ENCODE measurements around the gene PLXDC1. TPM values are rescaled to one million over a fixed set of nuclear protein-coding genes. Genes with fewer than 3 reads are reported as not detected.

PLXDC1 gene
- total RNA-seq, 1 experiment from 2014 or later = not detected

- no peaks in the 10 kb centered on the region for H3K9me3 ChIP-seq (ENCODE audit: control insufficient read depth, insufficient read depth, low read depth, low read length)
- no peaks in the 10 kb centered on the region for H3K27me3 ChIP-seq (ENCODE audit: control insufficient read depth, insufficient read depth, low read length)
- ChIA-PET CTCF (no interaction called here), POLR2A (no interaction called here)
- no peaks in the 10 kb centered on the region for H3K4me1 ChIP-seq (ENCODE audit: control insufficient read depth, insufficient read depth, low read length)
- H3K36me3 ChIP-seq (ENCODE audit: control insufficient read depth, insufficient read depth, low read length) = no peaks in the 10 kb centered on the region
- TF ChIP-seq TCF7L2 (IDR thresholded peaks at IDR 0.05; ENCODE audit: low read depth, low read length) (no peak), SIN3A (IDR thresholded peaks at IDR 0.05; ENCODE audit: borderline replicate concordance, insufficient read depth, low read depth, low read length) (no peak), CTCF (IDR thresholded peaks at IDR 0.05) (no peak), REST (IDR thresholded peaks at IDR 0.05; ENCODE audit: insufficient read depth in 1 of 2, low read depth in 2 of 2, low read length in 1 of 2) (no peak), POLR2AphosphoS5 (IDR thresholded peaks at IDR 0.05; ENCODE audit: low read depth, low read length) (no peak)
- ATAC-seq (no peak), DNase-seq (ENCODE audit: low read depth, low spot score) (no peak)
- no peak overlapping the region for H3K27ac ChIP-seq (ENCODE audit: low read length)
- intact Hi-C loops (cut with micrococcal nuclease; ENCODE audit: unreplicated experiment) = no loop called here
- BruUV-seq (replicated peaks) = no TSS peak
- in situ Hi-C loops (cut with HindIII; ENCODE audit: low pct_unique_long_range_greater_than_20kb, low sequenced_read_pairs) = no loop called here
- no peak overlapping the region for H3K4me3 ChIP-seq (ENCODE audit: low read depth in 2 of 2, low read length in 2 of 2)
Measured at GRCh38 chr17:39051001-39051585, 100.3 kb downstream of the PLXDC1 start.

- POLR2A ChIA-PET = no interaction called here
- in situ Hi-C loops (cut with HindIII; ENCODE audit: low pct_unique_long_range_greater_than_20kb, low sequenced_read_pairs) (no loop called here), intact Hi-C loops (cut with micrococcal nuclease; ENCODE audit: unreplicated experiment) (no loop called here)
- Histone ChIP-seq H3K36me3 (ENCODE audit: control insufficient read depth, insufficient read depth, low read length) (no peaks in the 10 kb centered on the region), H3K4me1 (ENCODE audit: control insufficient read depth, insufficient read depth, low read length) (no peaks in the 10 kb centered on the region), H3K4me3 (ENCODE audit: low read depth in 2 of 2, low read length in 2 of 2) (no peak overlapping the region), H3K27me3 (ENCODE audit: control insufficient read depth, insufficient read depth, low read length) (no peaks in the 10 kb centered on the region), H3K9me3 (ENCODE audit: control insufficient read depth, insufficient read depth, low read depth, low read length) (no peaks in the 10 kb centered on the region), H3K27ac (ENCODE audit: low read length) (no peak overlapping the region)
- CTCF ChIA-PET = no interaction called here
- ATAC-seq = no peak
- BruUV-seq (replicated peaks) = no TSS peak
- TF ChIP-seq SIN3A (IDR thresholded peaks at IDR 0.05; ENCODE audit: borderline replicate concordance, insufficient read depth, low read depth, low read length) = no peak
- TF ChIP-seq REST (IDR thresholded peaks at IDR 0.05; ENCODE audit: insufficient read depth in 1 of 2, low read depth in 2 of 2, low read length in 1 of 2) = no peak
- TF ChIP-seq CTCF (IDR thresholded peaks at IDR 0.05) = no peak
- no peak for TF ChIP-seq TCF7L2 (IDR thresholded peaks at IDR 0.05; ENCODE audit: low read depth, low read length)
- TF ChIP-seq POLR2AphosphoS5 (IDR thresholded peaks at IDR 0.05; ENCODE audit: low read depth, low read length) = no peak
- no peak for DNase-seq (ENCODE audit: low read depth, low spot score)
Measured at GRCh38 chr17:39045948-39046679, 105.3 kb downstream of the PLXDC1 start.

All from Panc1 (cell line).